GM19099 (cell line): ENCODE measurements around the gene NUDT2.

Experiments used
- POLR2A ChIP-seq: IDR thresholded peaks from 3 replicates; pipeline ENCODE4 v1.6.1; 2011; ENCODE audit warnings: low read depth; ENCODE audit not compliant: insufficient read length; ENCODE audit errors: extremely low read depth

NUDT2 gene

GRCh38 chr9:34328987-34329832, at the start of gene NUDT2, which contains the start of gene KIF24:
Gene NUDT2, plus strand, starts transcription at chr9:34329569. Its CDS starts 9,471 bp downstream, at chr9:34339040.
Gene KIF24, minus strand, starts transcription at chr9:34329268. Its CDS starts 17,922 bp downstream, at chr9:34311346.
- peak; percentile 87 for TF ChIP-seq POLR2A

- TF ChIP-seq POLR2A = no peak
Measured at GRCh38 chr9:34282096-34282495, 47.3 kb upstream of the NUDT2 start.

GRCh38 chr9:34289159-34289558, 40.2 kb upstream of the NUDT2 start:
- no peak for TF ChIP-seq POLR2A

- TF ChIP-seq POLR2A = no peak
Measured at GRCh38 chr9:34291023-34291422, 38.3 kb upstream of the NUDT2 start.

GRCh38 chr9:34291423-34291822, 37.9 kb upstream of the NUDT2 start:
- no peak for TF ChIP-seq POLR2A

- no peak for TF ChIP-seq POLR2A
Measured at GRCh38 chr9:34292552-34292951, 36.8 kb upstream of the NUDT2 start.

- no peak for TF ChIP-seq POLR2A
Measured at GRCh38 chr9:34310215-34310614, 19.2 kb upstream of the NUDT2 start.

- no peak for TF ChIP-seq POLR2A
Measured at GRCh38 chr9:34311499-34312185, 17.7 kb upstream of the NUDT2 start.

GRCh38 chr9:34317436-34317835, 11.9 kb upstream of the NUDT2 start:
- TF ChIP-seq POLR2A = no peak

- TF ChIP-seq POLR2A = no peak
Measured at GRCh38 chr9:34318163-34318790, 11.1 kb upstream of the NUDT2 start.

GRCh38 chr9:34321451-34321850, 7.9 kb upstream of the NUDT2 start:
- no peak for TF ChIP-seq POLR2A

GRCh38 chr9:34322899-34323591, 6.3 kb upstream of the NUDT2 start:
- no peak for TF ChIP-seq POLR2A

GRCh38 chr9:34326690-34327089, 2.7 kb upstream of the NUDT2 start:
- no peak for TF ChIP-seq POLR2A

GRCh38 chr9:34328500-34328986, 826 bp upstream of the NUDT2 start:
- TF ChIP-seq POLR2A = no peak

- no peak for TF ChIP-seq POLR2A
Measured at GRCh38 chr9:34331196-34331595, 1.8 kb downstream of the NUDT2 start.
